GM19238 (cell line): ENCODE measurements around the gene ELF5.

Experiments used
- DNase-seq: peaks from one replicate; pipeline ENCODE4 v3.0.0; 2011; ENCODE audit warnings: low spot score; ENCODE audit not compliant: insufficient read length

The ELF5 gene

DNA sequence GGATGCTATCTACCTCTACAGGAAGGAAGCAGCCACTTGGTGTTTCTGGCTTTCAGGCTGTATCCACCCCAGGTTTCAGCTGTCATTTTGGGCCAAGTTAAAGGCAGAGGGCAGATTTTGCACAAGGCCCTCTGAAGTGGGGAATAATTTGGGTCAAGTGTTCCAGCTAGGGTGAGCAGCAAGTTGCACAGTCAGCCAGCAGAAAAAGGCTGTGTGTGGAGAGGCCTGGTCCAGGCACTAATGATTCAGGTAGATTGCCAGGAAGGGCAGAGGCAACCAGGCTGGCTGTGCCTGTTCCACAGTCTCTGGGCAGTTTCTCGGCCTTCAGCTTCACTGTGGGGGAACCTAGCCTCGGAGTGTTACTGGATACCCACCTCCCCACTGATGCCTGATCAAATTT is 8.6 kb upstream of the ELF5 start:
- no peak for DNase-seq

DNA sequence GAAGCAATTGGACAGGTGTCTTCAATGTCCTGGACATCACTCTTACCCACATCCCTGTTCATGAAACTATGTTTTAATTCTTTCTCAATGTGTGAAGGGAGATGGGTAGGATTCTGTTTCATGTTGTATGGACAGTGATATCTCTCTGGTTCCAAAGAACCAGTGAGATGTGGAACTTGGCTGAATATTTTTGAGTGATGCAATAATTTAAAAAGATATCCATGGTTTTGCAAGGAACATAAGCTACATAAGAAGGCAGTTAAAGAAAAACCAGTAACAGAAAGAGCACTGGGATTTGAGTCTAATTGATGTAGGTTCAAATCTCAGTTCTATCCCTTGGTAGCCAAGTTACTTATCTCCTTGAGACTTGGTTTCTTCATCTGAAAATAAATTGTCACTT is 7.7 kb upstream of the ELF5 start:
- no peak for DNase-seq

- DNase-seq: no peak
Observed at GRCh38 chr11:34519595-34520235, 6.1 kb upstream of the ELF5 start.

GRCh38 chr11:34516247-34517040 is 2.9 kb upstream of the ELF5 start:
- no peak for DNase-seq

DNA sequence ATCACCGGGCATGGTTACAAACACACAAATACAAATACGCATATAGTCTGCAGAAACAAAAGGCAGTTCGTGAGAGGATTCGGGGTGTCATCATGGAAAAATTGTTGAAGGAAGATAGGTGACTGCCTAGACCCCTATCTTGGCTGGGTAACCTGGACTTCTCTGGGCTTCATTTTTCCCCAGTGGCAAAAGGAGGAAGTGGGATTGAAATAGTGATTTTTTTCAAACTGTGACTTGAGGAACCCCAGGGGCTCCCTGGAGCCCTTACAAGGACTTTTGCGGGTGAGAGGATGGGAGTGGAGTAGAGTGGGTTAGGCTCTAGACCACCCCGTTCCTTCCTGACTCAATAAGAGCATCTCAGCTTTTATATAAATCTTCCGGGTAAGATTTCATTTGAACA is 1.0 kb upstream of the ELF5 start:
- DNase-seq: no peak

- DNase-seq: peak; percentile 66
Observed at GRCh38 chr11:34512840-34513681, 533 bp downstream of the ELF5 start.

- no peak for DNase-seq
Observed at GRCh38 chr11:34510673-34511072, 2.9 kb downstream of the ELF5 start.

- no peak for DNase-seq
Observed at GRCh38 chr11:34510218-34510617, 3.4 kb downstream of the ELF5 start.

- no peak for DNase-seq
Observed at GRCh38 chr11:34509336-34509876, 4.2 kb downstream of the ELF5 start.

DNA sequence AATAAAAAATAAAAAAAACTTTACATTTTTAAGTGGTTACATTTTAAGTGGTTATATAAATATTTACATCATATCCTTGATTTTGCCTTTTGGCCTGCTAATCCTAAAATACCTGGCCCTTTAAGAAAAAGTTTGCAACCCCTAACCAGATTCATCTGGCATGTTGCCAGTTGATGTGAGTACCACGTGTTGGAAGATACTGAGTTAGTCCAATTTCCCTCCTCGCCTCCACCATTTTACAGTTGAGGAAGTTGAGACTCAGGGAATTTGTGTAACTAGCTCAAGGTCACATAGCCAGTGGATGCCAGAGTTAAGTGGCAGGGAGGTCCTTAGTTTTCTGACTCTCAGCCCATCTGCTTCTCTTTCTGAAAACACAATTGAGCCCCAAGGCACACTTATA is 5.1 kb downstream of the ELF5 start:
- DNase-seq: no peak

- no peak for DNase-seq
Observed at GRCh38 chr11:34507610-34508009, 6.0 kb downstream of the ELF5 start.

DNA sequence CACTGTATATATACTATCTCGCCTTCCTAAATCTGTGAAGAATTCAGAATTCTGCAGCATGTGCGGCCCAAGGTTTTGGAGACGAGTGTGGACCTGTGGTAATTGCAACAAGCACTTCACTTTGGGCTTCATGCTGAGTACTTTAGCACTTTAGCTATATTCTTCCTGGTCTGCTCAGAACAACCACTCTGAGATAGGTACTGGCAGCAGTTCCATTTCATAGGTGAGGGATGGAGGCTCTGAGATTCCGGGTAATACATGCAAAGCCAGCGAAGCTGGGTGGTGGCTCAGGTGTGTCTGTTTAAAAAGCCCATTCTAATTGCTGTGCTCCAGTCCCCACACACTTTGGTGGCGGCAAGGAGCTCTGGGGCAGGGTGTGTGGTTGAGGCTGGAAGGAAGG is 6.4 kb downstream of the ELF5 start:
- DNase-seq: no peak

GRCh38 chr11:34505874-34506273 is 7.7 kb downstream of the ELF5 start:
- no peak for DNase-seq

DNA sequence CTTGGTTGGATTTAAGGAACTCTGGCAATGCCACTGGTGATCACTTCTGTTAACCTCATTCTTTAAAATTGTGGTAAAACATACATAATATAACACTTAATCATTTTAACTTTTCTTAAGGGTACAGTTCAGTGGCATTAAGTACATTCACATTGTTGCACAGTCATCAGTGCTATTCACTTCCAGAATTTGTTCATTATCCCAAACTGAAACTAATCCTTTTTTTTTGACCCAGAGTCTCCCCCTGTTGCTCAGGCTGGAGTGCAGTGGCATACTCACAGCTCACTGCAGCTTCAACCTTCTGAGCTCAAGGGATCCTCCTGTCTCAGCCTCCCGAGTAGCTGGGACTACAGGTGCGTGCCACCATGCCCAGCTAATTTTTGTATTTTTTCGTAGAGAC is 10.6 kb downstream of the ELF5 start:
- DNase-seq: no peak

DNA sequence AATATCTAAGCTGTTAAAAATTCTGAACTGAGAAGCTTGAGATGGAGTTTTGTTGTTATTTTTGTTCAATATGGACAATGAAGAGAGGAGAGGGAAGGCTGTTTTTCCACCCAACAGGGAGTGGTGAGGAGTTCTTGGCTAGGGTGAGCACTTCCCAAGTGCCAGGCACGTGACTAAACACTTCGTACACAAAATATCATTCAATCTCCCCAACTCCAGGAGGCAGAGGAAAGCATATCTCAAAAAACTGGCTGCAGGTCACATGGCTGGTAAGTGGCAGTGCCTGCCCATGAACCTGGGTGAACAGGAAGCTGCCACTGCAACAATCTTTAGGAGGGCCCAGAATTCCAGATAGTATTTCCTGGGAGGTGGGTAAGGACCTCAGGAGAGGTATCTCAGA is 11.6 kb downstream of the ELF5 start:
- no peak for DNase-seq

- no peak for DNase-seq
Observed at GRCh38 chr11:34501500-34501899, 12.1 kb downstream of the ELF5 start.

- DNase-seq: no peak
Observed at GRCh38 chr11:34499719-34500500, 13.7 kb downstream of the ELF5 start.

DNA sequence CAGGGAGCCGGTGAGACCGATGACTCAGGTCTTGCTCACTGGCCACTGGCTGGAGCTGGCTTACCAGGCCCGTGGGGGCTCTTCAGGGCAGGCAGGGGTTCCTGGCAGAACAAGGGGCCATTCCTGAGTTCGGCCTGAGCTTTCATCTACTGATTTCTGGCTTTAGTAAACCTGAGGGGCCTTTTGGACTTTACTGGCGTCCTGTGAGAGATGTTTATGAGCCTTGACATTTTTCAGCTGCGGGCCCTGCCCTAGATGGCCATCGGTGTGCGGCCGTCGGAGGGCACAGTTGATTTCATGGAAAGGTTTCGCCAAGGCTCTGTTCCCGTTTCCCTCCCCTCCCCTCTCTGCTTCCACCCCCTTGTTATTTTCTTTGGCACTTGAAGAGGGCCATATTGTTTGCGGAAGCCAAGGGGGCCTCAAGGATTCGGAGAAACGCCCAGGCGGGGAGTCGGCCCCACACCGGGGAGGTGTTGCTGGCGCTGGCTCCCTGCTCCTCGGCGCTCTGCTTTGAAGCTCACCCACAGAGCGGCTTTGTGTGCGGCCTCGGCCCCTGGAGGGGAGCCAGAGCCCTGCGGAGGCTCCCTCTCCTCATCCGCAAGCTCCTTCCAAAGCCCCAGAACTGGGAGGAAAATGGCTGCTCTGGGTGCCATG is 17.7 kb downstream of the ELF5 start:
- no peak for DNase-seq

DNA sequence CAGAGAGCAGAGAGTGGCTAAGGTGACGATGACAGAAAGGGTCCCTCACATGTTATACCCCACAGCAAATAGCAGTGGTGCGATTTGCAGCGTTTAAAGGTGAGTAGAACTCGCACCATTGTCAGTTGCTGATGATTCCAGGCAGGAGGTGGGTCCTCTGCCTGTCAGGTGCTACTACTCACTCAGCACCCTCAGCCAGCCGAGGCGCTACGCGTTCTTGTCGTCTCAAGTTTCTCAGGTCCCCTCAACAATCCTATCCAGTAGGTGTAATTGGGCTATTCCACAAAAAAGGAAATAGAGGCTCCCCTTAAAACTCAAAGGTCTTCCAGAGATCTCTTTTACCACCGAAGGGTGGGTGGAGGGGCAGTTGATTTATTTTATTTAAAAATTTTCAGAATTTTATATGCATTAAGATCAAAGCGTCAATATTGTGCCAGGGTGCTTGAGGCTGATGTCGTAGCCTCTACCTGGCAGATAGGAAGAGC is 18.3 kb downstream of the ELF5 start:
- no peak for DNase-seq

GRCh38 chr11:34493926-34494595 is 19.5 kb downstream of the ELF5 start:
- no peak for DNase-seq
